CD4-positive, alpha-beta T cell (primary cell): ENCODE results near the gene MTHFR. TPM values are rescaled to one million over a fixed set of nuclear protein-coding genes. Genes with fewer than 3 reads are reported as not detected.

Experiments used
- ATAC-seq: fragments of 200-7000 bp; cut with Tn5 transposase; one replicate; pipeline ENCODE4 v1.10.0; 2022; ENCODE audit warnings: mild to moderate bottlenecking; ENCODE audit not compliant: poor library complexity
- CTCF ChIA-PET: fragments of 350-600 bp; sonication (Branson Sonifier 250); formaldehyde crosslinking; loops from one replicate; lab custom pipeline; 2021; ENCODE audit warnings: antibody characterized with exemption, inconsistent platforms; lab: Charles Lee
- POLR2A ChIA-PET: fragments of 350-600 bp; sonication (Branson Sonifier 250); formaldehyde crosslinking; loops from one replicate; lab custom pipeline; 2021; ENCODE audit warnings: antibody characterized with exemption, inconsistent platforms; lab: Charles Lee
- DNase-seq, 14 experiments: peaks; one replicate each; pipeline ENCODE4 v3.0.0-alpha.2; 2013 to 2020; ENCODE audit warnings: mixed read lengths in 2 of 14
- H3K27ac ChIP-seq, 2 donors: one replicate each; pipeline versions ENCODE4 v1.5.1 to v1.7.0; 2013; ENCODE audit warnings: low read length in 2 of 2, low read depth in 1 of 2, mild to moderate bottlenecking in 1 of 2
- H3K27me3 ChIP-seq, 2 experiments: 1 replicate in 1 of 2; 2 replicates in 1 of 2; pipeline versions ENCODE4 v1.6.1 to v1.7.0; 2013; ENCODE audit warnings: low read length in 2 of 2, control low read depth in 1 of 2, mild to moderate bottlenecking in 1 of 2, moderate library complexity in 1 of 2; ENCODE audit not compliant: insufficient read depth in 2 of 2, control insufficient read depth in 1 of 2
- H3K36me3 ChIP-seq: one replicate; pipeline ENCODE4 v1.6.1; 2013; ENCODE audit warnings: low read length, control low read depth; ENCODE audit not compliant: insufficient read depth
- H3K4me1 ChIP-seq: one replicate; pipeline ENCODE4 v1.6.1; 2013; ENCODE audit warnings: low read length, control low read depth; ENCODE audit not compliant: insufficient read depth
- H3K4me3 ChIP-seq: one replicate; pipeline ENCODE4 v1.5.1; 2013; ENCODE audit warnings: mild to moderate bottlenecking, low read length, moderate library complexity
- H3K9me3 ChIP-seq, 2 experiments: 1 replicate in 1 of 2; 2 replicates in 1 of 2; pipeline versions ENCODE4 v1.6.1 to v1.7.0; 2013; ENCODE audit warnings: low read length in 2 of 2, mild to moderate bottlenecking in 2 of 2, control low read depth in 1 of 2, moderate library complexity in 1 of 2; ENCODE audit not compliant: control insufficient read depth in 1 of 2, insufficient read depth in 1 of 2
- H3K27ac Mint-ChIP-seq: one replicate; pipeline ENCODE4 v1.8.0; 2020; ENCODE audit warnings: mixed read lengths
- H3K27me3 Mint-ChIP-seq: one replicate; pipeline ENCODE4 v1.8.0; 2021; ENCODE audit warnings: mixed read lengths
- H3K36me3 Mint-ChIP-seq: one replicate; pipeline ENCODE4 v1.8.0; 2021; ENCODE audit warnings: low read depth, mixed read lengths
- H3K4me1 Mint-ChIP-seq: one replicate; pipeline ENCODE4 v1.8.0; 2021; ENCODE audit warnings: low read depth, mixed read lengths
- H3K4me3 Mint-ChIP-seq: one replicate; pipeline ENCODE4 v1.8.0; 2020; ENCODE audit warnings: mild to moderate bottlenecking, mixed read lengths
- H3K9me3 Mint-ChIP-seq: one replicate; pipeline ENCODE4 v1.8.0; 2020; ENCODE audit warnings: mixed read lengths
- CTCF ChIP-seq: fragments of 200-600 bp; IDR thresholded peaks from one replicate; pipeline ENCODE4 v1.8.0; 2022; ENCODE audit warnings: antibody characterized with exemption, mild to moderate bottlenecking
- intact Hi-C, 2 experiments: fragments of 100-400 bp; cut with DNase I in 1 of 2; cut with micrococcal nuclease in 1 of 2; formaldehyde crosslinking; loops; one replicate each; pipeline versions ENCODE4 v1.15.1 to v1.9.0; 2023 to 2025; cut with DNase I, micrococcal nuclease
- total RNA-seq, 174 experiments: library from RNA in 2 of 174; stranded (reverse) in 2 of 174; gene quantifications; one replicate each; pipeline ENCODE4 v1.2.3 and lab custom pipeline; 2021 to 2026

MTHFR gene
- total RNA-seq, 2 experiments from 2014 or later = 30.8 to 31.3 TPM

- H3K27ac ChIP-seq = no peak overlapping the region
- CTCF ChIA-PET = interaction anchor here (0.7 to 1.4 kb wide), 3 partner anchors 32 to 73 kb away, joined by 3 to 15 read pairs (median 7); partner anchors contain the start of genes CLCN6 and MTHFR
- H3K27me3 ChIP-seq = no peaks in the 10 kb centered on the region
- POLR2A ChIA-PET = interaction anchor here (0.9 to 5.3 kb wide), 2 partner anchors 32 to 70 kb away, joined by 3 to 35 read pairs; partner anchors contain the start of genes CLCN6 and MTHFR
- peaks cover 73% of the 10 kb centered on the region for H3K36me3 ChIP-seq
- intact Hi-C loops = loop anchor here (1.0 to 5.0 kb wide), 9 partner anchors 56 to 394 kb away; partner anchors contain the start of genes MFN2 (in 1 of the 2) and VPS13D (in 1 of the 2)
- H3K4me3 ChIP-seq = no peak overlapping the region
- H3K9me3 ChIP-seq = no peaks in the 10 kb centered on the region
- Mint-ChIP-seq H3K27ac (no peak overlapping the region), H3K27me3 (no peaks in the 10 kb centered on the region), H3K9me3 (no peaks in the 10 kb centered on the region), H3K4me1 (peaks cover 5% of the 10 kb centered on the region), H3K4me3 (no peak overlapping the region), H3K36me3 (peaks cover 84% of the 10 kb centered on the region)
- no peak for DNase-seq
- peaks cover 4% of the 10 kb centered on the region for H3K4me1 ChIP-seq
- ATAC-seq = no peak
- no peak for TF ChIP-seq CTCF
These were observed 32.1 kb upstream of the MTHFR start for GRCh38 chr1:11837767-11838348.

- Mint-ChIP-seq H3K27me3 (no peaks in the 10 kb centered on the region), H3K27ac (no peak overlapping the region), H3K4me3 (no peak overlapping the region), H3K4me1 (peaks cover 5% of the 10 kb centered on the region), H3K36me3 (peaks cover 84% of the 10 kb centered on the region), H3K9me3 (no peaks in the 10 kb centered on the region)
- intact Hi-C loops = loop anchor here (5.0 kb wide), 4 partner anchors 70 to 395 kb away; partner anchors contain the start of genes MFN2 (in 1 of the 2) and VPS13D (in 1 of the 2)
- DNase-seq (no peak), ATAC-seq (no peak)
- Histone ChIP-seq H3K36me3 (peaks cover 73% of the 10 kb centered on the region), H3K27me3 (no peaks in the 10 kb centered on the region), H3K9me3 (no peaks in the 10 kb centered on the region), H3K27ac (no peak overlapping the region), H3K4me1 (peaks cover 4% of the 10 kb centered on the region), H3K4me3 (no peak overlapping the region)
- ChIA-PET CTCF (no interaction called here), POLR2A (interaction anchor here (5.3 kb wide), 1 partner anchor 71 kb away, joined by 35 read pairs; no protein-coding TSS in a partner anchor)
- no peak for TF ChIP-seq CTCF
These were observed 31.4 kb upstream of the MTHFR start for GRCh38 chr1:11836955-11837766.

DNA sequence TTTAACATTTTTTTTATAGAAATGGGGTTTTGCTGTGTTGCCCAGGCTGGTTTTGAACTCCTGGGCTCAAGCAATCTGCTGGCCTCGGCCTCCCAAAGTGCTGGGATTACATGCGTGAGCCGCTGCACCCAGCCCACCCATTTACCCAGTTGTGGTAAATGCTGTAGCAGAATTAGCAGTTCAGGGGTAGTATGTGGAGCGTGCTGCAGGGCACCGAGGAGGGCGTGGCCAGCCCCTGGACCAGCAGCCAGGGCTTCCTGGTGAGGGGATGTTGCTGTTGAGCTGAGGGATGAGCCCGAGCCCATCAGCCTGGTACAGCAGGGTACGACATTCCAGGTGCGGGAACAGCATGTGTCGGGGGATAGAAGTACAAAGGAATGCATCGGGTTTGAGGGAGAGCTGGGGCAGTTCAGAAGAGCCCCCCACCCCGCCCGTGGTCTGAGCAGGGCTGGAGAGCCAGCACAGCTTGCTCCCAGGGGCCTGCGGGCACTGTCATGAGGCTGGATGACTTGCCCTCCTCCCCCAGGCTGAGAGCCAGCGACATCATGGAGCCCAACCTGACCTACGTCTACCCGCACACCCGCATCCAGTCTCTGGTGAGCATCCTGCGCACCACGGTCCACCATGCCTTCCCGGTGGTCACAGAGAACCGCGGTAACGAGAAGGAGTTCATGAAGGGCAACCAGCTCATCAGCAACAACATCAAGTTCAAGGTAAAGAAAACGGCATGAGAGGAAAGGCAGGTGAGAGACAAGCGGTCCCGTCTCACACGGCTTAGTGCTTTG lies 29.9 kb upstream of the MTHFR start:
- Histone ChIP-seq H3K4me1 (peaks cover 4% of the 10 kb centered on the region), H3K9me3 (no peaks in the 10 kb centered on the region), H3K27me3 (no peaks in the 10 kb centered on the region), H3K36me3 (peaks cover 59% of the 10 kb centered on the region), H3K27ac (no peak overlapping the region), H3K4me3 (no peak overlapping the region)
- Mint-ChIP-seq H3K36me3 (peaks cover 78% of the 10 kb centered on the region), H3K27ac (no peak overlapping the region), H3K9me3 (no peaks in the 10 kb centered on the region), H3K4me3 (no peak overlapping the region), H3K4me1 (peaks cover 5% of the 10 kb centered on the region), H3K27me3 (no peaks in the 10 kb centered on the region)
- ChIA-PET CTCF (no interaction called here), POLR2A (no interaction called here)
- intact Hi-C loops = loop anchor here (5.0 kb wide), 4 partner anchors 72 to 397 kb away; partner anchors contain the start of genes MFN2 (in 1 of the 2) and VPS13D (in 1 of the 2)
- no peak for TF ChIP-seq CTCF
- ATAC-seq (no peak), DNase-seq (no peak)
